Stimulated activated CD8-positive, alpha-beta memory T cell treated with anti-CD3 and anti-CD28 coated beads, Interleukin-12 subunit alpha, Interleukin-12 subunit beta, amount 100 ng/mL, for 4 hours (primary cell): ENCODE results near the gene LYG1.

Source experiments
- DNase-seq: peaks from one replicate; pipeline ENCODE4 v3.0.0-alpha.2; 2020; ENCODE audit warnings: low read depth

Gene LYG1

GRCh38 chr2:99275882-99276281 lies 25.1 kb downstream of the LYG1 start:
- DNase-seq: no peak

GRCh38 chr2:99261242-99261641 lies 39.8 kb downstream of the LYG1 start:
- DNase-seq: no peak

- DNase-seq: no peak
Observed at GRCh38 chr2:99260184-99260583, 40.8 kb downstream of the LYG1 start.

GRCh38 chr2:99259465-99259864 lies 41.5 kb downstream of the LYG1 start:
- DNase-seq: no peak

- no peak for DNase-seq
Observed at GRCh38 chr2:99256677-99257076, 44.3 kb downstream of the LYG1 start.

GRCh38 chr2:99255491-99256318 lies 45.3 kb downstream of the LYG1 start, which contains the start of gene LYG2:
Gene LYG2, minus strand, starts transcription at chr2:99255666. Its CDS starts 1,406 bp downstream, at chr2:99254260.
- DNase-seq: no peak

GRCh38 chr2:99249951-99250350 lies 51.0 kb downstream of the LYG1 start:
- DNase-seq: no peak

- no peak for DNase-seq
Observed at GRCh38 chr2:99242151-99242550, 58.8 kb downstream of the LYG1 start.

- DNase-seq: no peak
Observed at GRCh38 chr2:99240431-99240830, 60.6 kb downstream of the LYG1 start.

GRCh38 chr2:99238599-99238998 lies 62.4 kb downstream of the LYG1 start:
- no peak for DNase-seq
